ENCODE data around the gene ZNF821. TPM values are rescaled to one million over a fixed set of nuclear protein-coding genes. Genes with fewer than 3 reads are reported as not detected.

ZNF821 gene
- total and polyA plus RNA-seq, 2 of the 8 experiments (the other 6 are each of a cell fraction or from before 2014, with no cell fraction given) = 9.5 to 14.1 TPM

- peaks cover 3 to 14% of the 10 kb centered on the region in 2 experiments for H4K20me1 ChIP-seq (replicated peaks in 1 of 2; ENCODE audit: control insufficient read depth in 1 of 2, insufficient read depth in 2 of 2, low read length in 2 of 2)
- no peak overlapping the region for H3K4ac ChIP-seq (replicated peaks; ENCODE audit: insufficient read length, low read depth, low read length)
- H3K27ac ChIP-seq (ENCODE audit: low read depth, low read length) = no peak overlapping the region
Observed at GRCh38 chr16:71927383-71927782, 43.4 kb upstream of the ZNF821 start.

More at GRCh38 chr16:71927383-71927782, 43.4 kb upstream of the ZNF821 start:
- no peak for DNase-seq (ENCODE audit: low read depth in 1 of 2, low spot score in 2 of 2)
- no peak overlapping the region for H3K4me2 ChIP-seq (ENCODE audit: insufficient read depth in 1 of 2, low read depth in 2 of 2, low read length in 2 of 2)
- H3K14ac ChIP-seq (ENCODE audit: insufficient read length) = no peak overlapping the region
- no peak overlapping the region for H2BK120ac ChIP-seq (replicated peaks; ENCODE audit: low read depth, low read length)
- WGBS, 2 experiments (ENCODE audit: extremely low coverage in 1 of 2, insufficient coverage in 1 of 2, insufficient read length in 1 of 2, insufficient replicate concordance in 2 of 2, low coverage in 1 of 2, low lambda C conversion rate in 2 of 2, missing lambda C conversion rate in 1 of 2) = 91% methylated on average over 3 of the region's 3 CpGs; no CpG with 5 or more reads in 1 of the 2 experiments
- H3K56ac ChIP-seq (replicated peaks; ENCODE audit: insufficient read length, low read depth, low read length) = no peak overlapping the region
- peaks cover 43 to 81% (median 64%) of the 10 kb centered on the region in 4 experiments for H3K36me3 ChIP-seq (ENCODE audit: control insufficient read depth in 2 of 4, insufficient read depth in 4 of 4, low read length in 3 of 4)
- no peak overlapping the region for H2AK5ac ChIP-seq (ENCODE audit: low read depth, low read length)
- no peak for FAIRE-seq
- H2AFZ ChIP-seq (ENCODE audit: low read length) = no peak overlapping the region
- H4K5ac ChIP-seq (ENCODE audit: insufficient read length, low read depth, low read length) = no peak overlapping the region
- TF ChIP-seq POLR2AphosphoS5 (IDR thresholded peaks at IDR 0.05; ENCODE audit: low read depth, low read length) (no peak), CTBP2 (IDR thresholded peaks at IDR 0.05; ENCODE audit: borderline replicate concordance, insufficient read depth, insufficient read length, low read length) (no peak), EP300 (IDR thresholded peaks at IDR 0.05; ENCODE audit: borderline replicate concordance in 1 of 2, low read depth in 2 of 2, low read length in 2 of 2) (no peak), GABPA (IDR thresholded peaks at IDR 0.05; ENCODE audit: borderline replicate concordance, insufficient read depth, low read length) (no peak), CEBPB (IDR thresholded peaks at IDR 0.05; ENCODE audit: low read depth, low read length) (no peak), POLR2A (IDR thresholded peaks at IDR 0.05; ENCODE audit: control extremely low read depth in 1 of 2, low read depth in 2 of 2, low read length in 2 of 2) (no peak), TBP (IDR thresholded peaks at IDR 0.05; ENCODE audit: low read depth, low read length) (no peak), BCL11A (IDR thresholded peaks at IDR 0.05; ENCODE audit: low read depth in 2 of 2, low read length in 2 of 2) (no peak), SIRT6 (IDR thresholded peaks at IDR 0.05; ENCODE audit: low read length) (no peak), TEAD4 (IDR thresholded peaks at IDR 0.05; ENCODE audit: low read depth, low read length) (no peak), ZNF274 (IDR thresholded peaks at IDR 0.05; ENCODE audit: borderline replicate concordance, extremely low read depth, low read length) (no peak)
- TF ChIP-seq, protein P1, sequence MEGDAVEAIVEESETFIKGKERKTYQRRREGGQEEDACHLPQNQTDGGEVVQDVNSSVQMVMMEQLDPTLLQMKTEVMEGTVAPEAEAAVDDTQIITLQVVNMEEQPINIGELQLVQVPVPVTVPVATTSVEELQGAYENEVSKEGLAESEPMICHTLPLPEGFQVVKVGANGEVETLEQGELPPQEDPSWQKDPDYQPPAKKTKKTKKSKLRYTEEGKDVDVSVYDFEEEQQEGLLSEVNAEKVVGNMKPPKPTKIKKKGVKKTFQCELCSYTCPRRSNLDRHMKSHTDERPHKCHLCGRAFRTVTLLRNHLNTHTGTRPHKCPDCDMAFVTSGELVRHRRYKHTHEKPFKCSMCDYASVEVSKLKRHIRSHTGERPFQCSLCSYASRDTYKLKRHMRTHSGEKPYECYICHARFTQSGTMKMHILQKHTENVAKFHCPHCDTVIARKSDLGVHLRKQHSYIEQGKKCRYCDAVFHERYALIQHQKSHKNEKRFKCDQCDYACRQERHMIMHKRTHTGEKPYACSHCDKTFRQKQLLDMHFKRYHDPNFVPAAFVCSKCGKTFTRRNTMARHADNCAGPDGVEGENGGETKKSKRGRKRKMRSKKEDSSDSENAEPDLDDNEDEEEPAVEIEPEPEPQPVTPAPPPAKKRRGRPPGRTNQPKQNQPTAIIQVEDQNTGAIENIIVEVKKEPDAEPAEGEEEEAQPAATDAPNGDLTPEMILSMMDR (IDR thresholded peaks at IDR 0.05; ENCODE audit: control extremely low read depth in 1 of 3, insufficient read depth in 1 of 3, low read depth in 1 of 3, low read length in 3 of 3) = no peak
- no peak overlapping the region for H2BK20ac ChIP-seq (ENCODE audit: low read length)
- H3K79me1 ChIP-seq (ENCODE audit: low read depth, low read length) = no peaks in the 10 kb centered on the region; the same call in 1 of the 2 replicates
- H3K18ac ChIP-seq (ENCODE audit: extremely low read depth, low read length) = no peak overlapping the region
- no peak overlapping the region for H4K8ac ChIP-seq (ENCODE audit: extremely low read depth, insufficient read depth, low read length)
- no peak overlapping the region for H2BK15ac ChIP-seq (ENCODE audit: low read length)
- no peak overlapping the region for H3K9ac ChIP-seq (replicated peaks in 1 of 4; ENCODE audit: extremely low read depth in 1 of 4, low read depth in 3 of 4, low read length in 3 of 4)
- no peak overlapping the region for H3K4me3 ChIP-seq (ENCODE audit: extremely low read depth in 1 of 4, insufficient read depth in 2 of 4, low read depth in 3 of 4, low read length in 4 of 4)
- POLR2A ChIA-PET (ENCODE audit: partially characterized antibody) = interaction anchor here (1.0 kb wide), 1 partner anchor 17 kb away, joined by 4 read pairs; no protein-coding TSS in a partner anchor
- CTCF ChIA-PET (ENCODE audit: partially characterized antibody) = interaction anchor here (0.7 kb wide), 1 partner anchor 11 kb away, joined by 3 read pairs; no protein-coding TSS in a partner anchor
- H2BK5ac ChIP-seq (ENCODE audit: low read depth, low read length) = no peak overlapping the region
- no peaks in the 10 kb centered on the region for H3K23me2 ChIP-seq (ENCODE audit: low read depth, low read length)
- no peaks in the 10 kb centered on the region for H3K9me3 ChIP-seq (ENCODE audit: insufficient read depth in 2 of 2, low read depth in 1 of 2, low read length in 1 of 2)
- no peaks in the 10 kb centered on the region for H3K27me3 ChIP-seq (replicated peaks in 1 of 4; ENCODE audit: control insufficient read depth in 3 of 4, extremely low read depth in 1 of 4, insufficient read depth in 3 of 4, low read length in 3 of 4)
- H2BK12ac ChIP-seq (ENCODE audit: low read depth, low read length) = no peak overlapping the region
- H3K23ac ChIP-seq (ENCODE audit: insufficient read length) = no peak overlapping the region
- peaks cover 0 to 16% of the 10 kb centered on the region in 2 experiments; a peak in 1 of 4 replicates for H3K79me2 ChIP-seq (ENCODE audit: control insufficient read depth in 1 of 2, insufficient read depth in 2 of 2, low read length in 2 of 2)
- H4K91ac ChIP-seq (replicated peaks; ENCODE audit: insufficient read length, low read length) = no peak overlapping the region
- no peaks in the 10 kb centered on the region for H3K4me1 ChIP-seq (replicated peaks in 1 of 4; ENCODE audit: control insufficient read depth in 3 of 4, insufficient read depth in 4 of 4, low read length in 3 of 4)
